IPS-NIHi11 (cell line): ENCODE results near the gene ROPN1B.

ENCODE experiments used
- DNase-seq: peaks from one replicate; pipeline ENCODE4 v3.0.0; 2012; ENCODE audit warnings: mixed read lengths, low spot score

Gene ROPN1B

GRCh38 chr3:126030455-126030854 lies 61.5 kb downstream of the ROPN1B start:
- DNase-seq: no peak

GRCh38 chr3:126031981-126032471 lies 63.0 kb downstream of the ROPN1B start:
- no peak for DNase-seq
